ENCODE measurements around the gene FGD5.

DNA sequence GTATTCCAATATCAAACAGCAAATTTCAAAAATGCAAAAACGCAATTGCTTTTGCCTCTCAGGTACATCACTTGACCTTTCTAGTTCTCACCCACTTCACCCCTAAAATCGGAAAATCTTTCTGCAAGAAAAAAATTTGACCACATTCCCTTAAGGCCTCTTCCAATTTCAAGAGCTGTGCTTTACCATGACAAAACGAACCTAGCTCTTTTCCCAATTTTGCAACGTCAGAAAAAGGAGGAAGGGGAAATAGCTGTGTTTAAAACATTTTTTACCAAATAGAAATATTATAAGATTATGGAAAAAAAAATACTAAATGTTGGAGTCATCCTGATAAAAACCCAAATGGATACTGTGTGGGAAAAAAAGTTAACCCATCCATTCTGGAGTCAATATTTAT, 127.5 kb downstream of the FGD5 start:
- TF ChIP-seq POLR2A (IDR thresholded peaks at IDR 0.05) = no peak
- TF ChIP-seq, protein P1, sequence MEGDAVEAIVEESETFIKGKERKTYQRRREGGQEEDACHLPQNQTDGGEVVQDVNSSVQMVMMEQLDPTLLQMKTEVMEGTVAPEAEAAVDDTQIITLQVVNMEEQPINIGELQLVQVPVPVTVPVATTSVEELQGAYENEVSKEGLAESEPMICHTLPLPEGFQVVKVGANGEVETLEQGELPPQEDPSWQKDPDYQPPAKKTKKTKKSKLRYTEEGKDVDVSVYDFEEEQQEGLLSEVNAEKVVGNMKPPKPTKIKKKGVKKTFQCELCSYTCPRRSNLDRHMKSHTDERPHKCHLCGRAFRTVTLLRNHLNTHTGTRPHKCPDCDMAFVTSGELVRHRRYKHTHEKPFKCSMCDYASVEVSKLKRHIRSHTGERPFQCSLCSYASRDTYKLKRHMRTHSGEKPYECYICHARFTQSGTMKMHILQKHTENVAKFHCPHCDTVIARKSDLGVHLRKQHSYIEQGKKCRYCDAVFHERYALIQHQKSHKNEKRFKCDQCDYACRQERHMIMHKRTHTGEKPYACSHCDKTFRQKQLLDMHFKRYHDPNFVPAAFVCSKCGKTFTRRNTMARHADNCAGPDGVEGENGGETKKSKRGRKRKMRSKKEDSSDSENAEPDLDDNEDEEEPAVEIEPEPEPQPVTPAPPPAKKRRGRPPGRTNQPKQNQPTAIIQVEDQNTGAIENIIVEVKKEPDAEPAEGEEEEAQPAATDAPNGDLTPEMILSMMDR (IDR thresholded peaks at IDR 0.05) = no peak

Data from vagina (tissue), 2 donors.